SK-N-SH (cell line): ENCODE results near the gene CCSER1. TPM values are rescaled to one million over a fixed set of nuclear protein-coding genes. Genes with fewer than 3 reads are reported as not detected.

Source experiments
- CTCF ChIA-PET: fragments of 300-600, 350-600 bp; formaldehyde crosslinking; extraction: SDS; loops from one replicate; lab custom pipeline; 2021; lab: Yijun Ruan, JAX
- POLR2A ChIA-PET: fragments of 350-600 bp; sonication (Branson Sonifier 250); formaldehyde crosslinking; extraction: SDS; loops from one replicate; lab custom pipeline; 2020; ENCODE audit warnings: antibody characterized with exemption, inconsistent platforms; lab: Yijun Ruan, JAX
- DNase-seq: peaks from one replicate; pipeline ENCODE4 v3.0.0; 2012
- H2AFZ ChIP-seq: fragments of 200-600 bp; sonication (generic); 2 replicates; pipeline ENCODE4 v1.8.1; 2016; ENCODE audit warnings: antibody characterized with exemption, mild to moderate bottlenecking, low read depth
- H3F3A ChIP-seq: fragments of 200-600 bp; sonication (generic); replicated peaks from 2 replicates; pipeline ENCODE3; 2016; ENCODE audit warnings: antibody characterized with exemption, mild to moderate bottlenecking; ENCODE audit not compliant: insufficient read depth
- H3K27ac ChIP-seq, 2 experiments: fragments of 200-500 bp in 1 of 2; fragments of 200-600 bp in 1 of 2; sonication (Bioruptor generic) in 1 of 2; sonication (generic), shearing (Covaris generic) in 1 of 2; 2 replicates each; pipeline versions ENCODE4 v1.5.1 to v1.6.1; 2014 to 2016; ENCODE audit warnings: low read depth in 2 of 2, inconsistent platforms in 1 of 2, low read length in 1 of 2, mild to moderate bottlenecking in 1 of 2, mixed read lengths in 1 of 2
- H3K27me3 ChIP-seq: fragments of 200-600 bp; sonication (generic), shearing (Covaris generic); 2 replicates; pipeline ENCODE4 v1.6.1; 2016; ENCODE audit warnings: mixed run types; ENCODE audit not compliant: insufficient read depth
- H3K36me3 ChIP-seq, 2 experiments: fragments of 200-500 bp in 1 of 2; fragments of 200-600 bp in 1 of 2; sonication (Bioruptor generic) in 1 of 2; sonication (generic) in 1 of 2; replicated peaks in 1 of 2; 2 replicates each; pipeline versions ENCODE3 to v1.5.1; 2014 to 2016; ENCODE audit warnings: low read length in 1 of 2, mild to moderate bottlenecking in 1 of 2; ENCODE audit not compliant: insufficient read depth in 2 of 2, control insufficient read depth in 1 of 2
- H3K4me1 ChIP-seq, 2 experiments: fragments of 200-500 bp in 1 of 2; fragments of 200-600 bp in 1 of 2; sonication (Bioruptor generic) in 1 of 2; sonication (generic), shearing (Covaris generic) in 1 of 2; 2 replicates each; pipeline versions ENCODE4 v1.5.1 to v1.6.1; 2014 to 2016; ENCODE audit warnings: low read depth in 1 of 2, low read length in 1 of 2, mixed run types in 1 of 2; ENCODE audit not compliant: insufficient read depth in 2 of 2, control insufficient read depth in 1 of 2
- H3K4me2 ChIP-seq: fragments of 200-600 bp; sonication (generic), shearing (Covaris generic); 2 replicates; pipeline ENCODE4 v1.6.1; 2017; ENCODE audit warnings: mixed run types
- H3K4me3 ChIP-seq, 2 experiments: fragments of 200-500 bp in 1 of 2; fragments of 200-600 bp in 1 of 2; sonication (Bioruptor generic) in 1 of 2; sonication (generic), shearing (Covaris generic) in 1 of 2; 2 replicates each; pipeline versions ENCODE4 v1.5.1 to v1.8.1; 2014 to 2016; ENCODE audit warnings: low read depth in 2 of 2, inconsistent platforms in 1 of 2, low read length in 1 of 2, mild to moderate bottlenecking in 1 of 2, mixed read lengths in 1 of 2, moderate library complexity in 1 of 2
- H3K79me2 ChIP-seq: fragments of 200-600 bp; sonication (generic); 2 replicates; pipeline ENCODE4 v1.8.1; 2017; ENCODE audit warnings: mild to moderate bottlenecking; ENCODE audit not compliant: insufficient read depth
- H3K9ac ChIP-seq: fragments of 200-600 bp; sonication (generic); 2 replicates; pipeline ENCODE4 v1.6.1; 2017; ENCODE audit warnings: mixed run types
- H3K9me2 ChIP-seq: fragments of 200-600 bp; sonication (generic); 2 replicates; pipeline ENCODE4 v1.6.1; 2017; ENCODE audit warnings: mixed run types
- H3K9me3 ChIP-seq: fragments of 200-600 bp; sonication (generic); 2 replicates; pipeline ENCODE4 v1.6.1; 2017; ENCODE audit warnings: mixed run types, mild to moderate bottlenecking, moderate library complexity
- H4K20me1 ChIP-seq: fragments of 200-600 bp; sonication (generic); 2 replicates; pipeline ENCODE4 v1.6.1; 2017; ENCODE audit warnings: mild to moderate bottlenecking, mixed run types; ENCODE audit not compliant: insufficient read depth
- ELF1 ChIP-seq: IDR thresholded peaks from 2 replicates; pipeline ENCODE4 v1.4.0; 2012
- EP300 ChIP-seq, 2 experiments: IDR thresholded peaks; 2 replicates each; pipeline versions ENCODE4 v1.4.0 to v1.6.1; 2012; ENCODE audit warnings: borderline replicate concordance in 1 of 2, low read depth in 1 of 2, low read length in 1 of 2
- FOSL2 ChIP-seq: IDR thresholded peaks from 2 replicates; pipeline ENCODE4 v1.4.0; 2012; ENCODE audit warnings: low read depth, mild to moderate bottlenecking, moderate library complexity, borderline replicate concordance
- FOXM1 ChIP-seq: IDR thresholded peaks from 2 replicates; pipeline ENCODE4 v1.4.0; 2012; ENCODE audit warnings: low read depth, mild to moderate bottlenecking
- GATA2 ChIP-seq: sonication (generic); formaldehyde crosslinking; IDR thresholded peaks from 2 replicates; pipeline ENCODE4 v1.5.0; 2020; ENCODE audit warnings: mild to moderate bottlenecking, missing genetic modification reagents
- MEF2A ChIP-seq: IDR thresholded peaks from 2 replicates; pipeline ENCODE4 v1.4.0; 2012; ENCODE audit warnings: low read depth, borderline replicate concordance
- MXI1 ChIP-seq: IDR thresholded peaks from 2 replicates; pipeline ENCODE4 v1.6.1; 2012; ENCODE audit warnings: mild to moderate bottlenecking, low read depth, low read length, improper control_type of control experiment
- NRF1 ChIP-seq: IDR thresholded peaks from 2 replicates; pipeline ENCODE4 v1.6.1; 2012; ENCODE audit warnings: low read depth, mild to moderate bottlenecking, low read length
- POLR2AphosphoS5 ChIP-seq: IDR thresholded peaks from 2 replicates; pipeline ENCODE4 v1.6.1; 2012; ENCODE audit warnings: low read depth, low read length
- RAD21 ChIP-seq: IDR thresholded peaks from 2 replicates; pipeline ENCODE4 v1.6.1; 2012; ENCODE audit warnings: mild to moderate bottlenecking, low read length
- RFX5 ChIP-seq: IDR thresholded peaks from 2 replicates; pipeline ENCODE4 v1.6.1; 2012; ENCODE audit warnings: mild to moderate bottlenecking, improper control_type of control experiment, low read length
- RXRA ChIP-seq: IDR thresholded peaks from 2 replicates; pipeline ENCODE4 v1.4.0; 2012; ENCODE audit warnings: low read depth, mild to moderate bottlenecking, borderline replicate concordance
- TAF1 ChIP-seq: IDR thresholded peaks from 2 replicates; pipeline ENCODE4 v1.6.1; 2012; ENCODE audit warnings: low read depth, mild to moderate bottlenecking, low read length, moderate library complexity, borderline replicate concordance
- TEAD4 ChIP-seq: IDR thresholded peaks from 2 replicates; pipeline ENCODE4 v1.4.0; 2012; ENCODE audit warnings: mild to moderate bottlenecking, borderline replicate concordance; ENCODE audit not compliant: insufficient read depth
- USF1 ChIP-seq: IDR thresholded peaks from 2 replicates; pipeline ENCODE4 v1.4.0; 2012; ENCODE audit warnings: low read depth, borderline replicate concordance
- YY1 ChIP-seq: IDR thresholded peaks from 2 replicates; pipeline ENCODE4 v1.4.0; 2012; ENCODE audit warnings: low read depth, mild to moderate bottlenecking
- ZBTB33 ChIP-seq: IDR thresholded peaks from 2 replicates; pipeline ENCODE4 v1.4.0; 2012; ENCODE audit warnings: low read depth, borderline replicate concordance
- WGBS: methylation state at CpG from one replicate; pipeline ENCODE4 v1.1.6; 2017; ENCODE audit warnings: low lambda C conversion rate; 5-methylcytosine and 5-hydroxymethylcytosine counted together
- polyA plus RNA-seq, 3 experiments: library from polyadenylated mRNA; depleted of rRNA; stranded (reverse); fragments of >200 nt; gene quantifications; 2 replicates each; pipeline ENCODE4 v1.2.3, GENCODE V29; 2012
- TF ChIP-seq, protein P1 (sequence below): IDR thresholded peaks from 2 replicates; pipeline ENCODE4; 2012
- TF ChIP-seq, protein P2 (sequence below): fragments of 150-350 bp; IDR thresholded peaks from 2 replicates; pipeline ENCODE4 v1.6.1; 2016; ENCODE audit warnings: mild to moderate bottlenecking, low read depth, low read length
- TF ChIP-seq, protein P3 (sequence below): IDR thresholded peaks from 2 replicates; pipeline ENCODE4 v1.6.1; 2012; ENCODE audit warnings: mild to moderate bottlenecking, low read depth, low read length, moderate library complexity
- TF ChIP-seq, protein P4 (sequence below): fragments of 150-350 bp; IDR thresholded peaks from 2 replicates; pipeline ENCODE4 v1.6.1; 2017; ENCODE audit warnings: antibody characterized with exemption, low read length, low read depth, borderline replicate concordance

CCSER1 gene
- polyA plus RNA-seq, 1 of the 3 experiments (the other 2 are of a cell fraction), result 0.05 TPM

DNA sequence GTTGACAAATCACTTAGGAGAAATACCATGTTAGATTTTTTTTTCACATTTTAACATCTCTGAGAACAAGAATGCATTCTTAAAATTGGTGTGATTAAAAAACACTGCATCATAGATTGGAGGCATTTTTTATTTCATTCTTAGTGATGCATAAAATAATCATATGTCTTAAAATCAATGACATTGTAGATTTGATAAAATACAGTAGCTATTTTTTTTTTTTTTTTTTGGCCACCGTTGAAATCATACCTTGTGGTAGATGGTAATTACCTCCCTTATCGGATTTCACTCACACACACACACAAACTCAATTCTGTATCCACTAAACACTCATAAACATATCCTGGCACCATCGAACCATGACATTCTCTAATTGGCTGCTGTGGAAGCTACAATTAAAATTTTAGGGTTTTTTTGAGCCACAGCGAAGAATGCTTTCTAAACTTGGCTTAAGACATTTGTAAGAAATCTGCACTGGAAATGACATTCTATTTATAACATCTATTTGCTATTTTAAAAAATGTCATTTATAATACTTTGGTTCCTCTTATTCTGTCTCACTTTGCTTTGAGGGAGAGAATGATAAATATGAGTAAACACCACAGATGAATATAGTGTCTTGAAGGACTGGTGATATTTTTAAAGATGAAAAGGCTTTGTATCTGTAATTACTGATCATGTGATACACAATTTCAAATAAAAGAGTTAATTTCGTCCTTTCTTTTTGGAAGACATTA is 60.1 kb downstream of the CCSER1 start (continued):
- TF ChIP-seq POLR2AphosphoS5 (no peak), FOSL2 (no peak), MXI1 (no peak), USF1 (no peak), RAD21 (no peak), GATA2 (CRISPR knock-in tag) (no peak), EP300 (IDR thresholded peaks at IDR 0.05; ENCODE audit: borderline replicate concordance in 1 of 2, low read depth in 1 of 2, low read length in 1 of 2) (no peak), NRF1 (no peak), FOXM1 (no peak)
- TF ChIP-seq, protein P1, sequence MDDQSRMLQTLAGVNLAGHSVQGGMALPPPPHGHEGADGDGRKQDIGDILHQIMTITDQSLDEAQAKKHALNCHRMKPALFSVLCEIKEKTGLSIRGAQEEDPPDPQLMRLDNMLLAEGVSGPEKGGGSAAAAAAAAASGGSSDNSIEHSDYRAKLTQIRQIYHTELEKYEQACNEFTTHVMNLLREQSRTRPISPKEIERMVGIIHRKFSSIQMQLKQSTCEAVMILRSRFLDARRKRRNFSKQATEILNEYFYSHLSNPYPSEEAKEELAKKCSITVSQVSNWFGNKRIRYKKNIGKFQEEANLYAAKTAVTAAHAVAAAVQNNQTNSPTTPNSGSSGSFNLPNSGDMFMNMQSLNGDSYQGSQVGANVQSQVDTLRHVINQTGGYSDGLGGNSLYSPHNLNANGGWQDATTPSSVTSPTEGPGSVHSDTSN, result no peak

GRCh38 chr4:90189178-90189577 is 62.0 kb downstream of the CCSER1 start:
- no peaks in the 10 kb centered on the region for H4K20me1 ChIP-seq
- no peak overlapping the region for H3K27ac ChIP-seq
- no peaks in the 10 kb centered on the region for H3K36me3 ChIP-seq
- no peak for DNase-seq
- no peaks in the 10 kb centered on the region for H3F3A ChIP-seq
- no peaks in the 10 kb centered on the region for H3K27me3 ChIP-seq
- no peak overlapping the region for H3K4me3 ChIP-seq
- ChIA-PET POLR2A (no interaction called here), CTCF (no interaction called here)
- H3K9ac ChIP-seq, result no peak overlapping the region
- 81% methylated on average over 3 of the region's 3 CpGs for WGBS
- no peak overlapping the region for H2AFZ ChIP-seq
- H3K4me2 ChIP-seq, result no peak overlapping the region
- H3K79me2 ChIP-seq, result no peaks in the 10 kb centered on the region
- peaks cover 0 to 2% of the 10 kb centered on the region in 2 experiments; a peak in 2 of 4 replicates for H3K4me1 ChIP-seq
- no peaks in the 10 kb centered on the region for H3K9me3 ChIP-seq
- no peaks in the 10 kb centered on the region for H3K9me2 ChIP-seq
- TF ChIP-seq, protein P2, sequence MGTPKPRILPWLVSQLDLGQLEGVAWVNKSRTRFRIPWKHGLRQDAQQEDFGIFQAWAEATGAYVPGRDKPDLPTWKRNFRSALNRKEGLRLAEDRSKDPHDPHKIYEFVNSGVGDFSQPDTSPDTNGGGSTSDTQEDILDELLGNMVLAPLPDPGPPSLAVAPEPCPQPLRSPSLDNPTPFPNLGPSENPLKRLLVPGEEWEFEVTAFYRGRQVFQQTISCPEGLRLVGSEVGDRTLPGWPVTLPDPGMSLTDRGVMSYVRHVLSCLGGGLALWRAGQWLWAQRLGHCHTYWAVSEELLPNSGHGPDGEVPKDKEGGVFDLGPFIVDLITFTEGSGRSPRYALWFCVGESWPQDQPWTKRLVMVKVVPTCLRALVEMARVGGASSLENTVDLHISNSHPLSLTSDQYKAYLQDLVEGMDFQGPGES, result no peak
- TF ChIP-seq YY1 (no peak), RXRA (no peak), FOSL2 (no peak), TAF1 (no peak), ELF1 (no peak), ZBTB33 (no peak), MEF2A (no peak), TEAD4 (no peak), RFX5 (no peak)
- TF ChIP-seq, protein P3, sequence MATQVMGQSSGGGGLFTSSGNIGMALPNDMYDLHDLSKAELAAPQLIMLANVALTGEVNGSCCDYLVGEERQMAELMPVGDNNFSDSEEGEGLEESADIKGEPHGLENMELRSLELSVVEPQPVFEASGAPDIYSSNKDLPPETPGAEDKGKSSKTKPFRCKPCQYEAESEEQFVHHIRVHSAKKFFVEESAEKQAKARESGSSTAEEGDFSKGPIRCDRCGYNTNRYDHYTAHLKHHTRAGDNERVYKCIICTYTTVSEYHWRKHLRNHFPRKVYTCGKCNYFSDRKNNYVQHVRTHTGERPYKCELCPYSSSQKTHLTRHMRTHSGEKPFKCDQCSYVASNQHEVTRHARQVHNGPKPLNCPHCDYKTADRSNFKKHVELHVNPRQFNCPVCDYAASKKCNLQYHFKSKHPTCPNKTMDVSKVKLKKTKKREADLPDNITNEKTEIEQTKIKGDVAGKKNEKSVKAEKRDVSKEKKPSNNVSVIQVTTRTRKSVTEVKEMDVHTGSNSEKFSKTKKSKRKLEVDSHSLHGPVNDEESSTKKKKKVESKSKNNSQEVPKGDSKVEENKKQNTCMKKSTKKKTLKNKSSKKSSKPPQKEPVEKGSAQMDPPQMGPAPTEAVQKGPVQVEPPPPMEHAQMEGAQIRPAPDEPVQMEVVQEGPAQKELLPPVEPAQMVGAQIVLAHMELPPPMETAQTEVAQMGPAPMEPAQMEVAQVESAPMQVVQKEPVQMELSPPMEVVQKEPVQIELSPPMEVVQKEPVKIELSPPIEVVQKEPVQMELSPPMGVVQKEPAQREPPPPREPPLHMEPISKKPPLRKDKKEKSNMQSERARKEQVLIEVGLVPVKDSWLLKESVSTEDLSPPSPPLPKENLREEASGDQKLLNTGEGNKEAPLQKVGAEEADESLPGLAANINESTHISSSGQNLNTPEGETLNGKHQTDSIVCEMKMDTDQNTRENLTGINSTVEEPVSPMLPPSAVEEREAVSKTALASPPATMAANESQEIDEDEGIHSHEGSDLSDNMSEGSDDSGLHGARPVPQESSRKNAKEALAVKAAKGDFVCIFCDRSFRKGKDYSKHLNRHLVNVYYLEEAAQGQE, result no peak
- TF ChIP-seq, protein P4, sequence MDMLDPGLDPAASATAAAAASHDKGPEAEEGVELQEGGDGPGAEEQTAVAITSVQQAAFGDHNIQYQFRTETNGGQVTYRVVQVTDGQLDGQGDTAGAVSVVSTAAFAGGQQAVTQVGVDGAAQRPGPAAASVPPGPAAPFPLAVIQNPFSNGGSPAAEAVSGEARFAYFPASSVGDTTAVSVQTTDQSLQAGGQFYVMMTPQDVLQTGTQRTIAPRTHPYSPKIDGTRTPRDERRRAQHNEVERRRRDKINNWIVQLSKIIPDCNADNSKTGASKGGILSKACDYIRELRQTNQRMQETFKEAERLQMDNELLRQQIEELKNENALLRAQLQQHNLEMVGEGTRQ, result no peak
